GM19372 (cell line): ENCODE results near the gene GPS1.
A peak's percentile ranks its signal among the peaks of the same experiment; 100 is the strongest.

Experiments used
- ATAC-seq: cut with Tn5 transposase; IDR thresholded peaks from one replicate; pipeline ENCODE4 v1.9.1; 2021; ENCODE audit warnings: mild to moderate bottlenecking, low read depth, moderate library complexity; ENCODE audit not compliant: unreplicated experiment

Gene GPS1

GRCh38 chr17:82098169-82098938 lies 46.7 kb downstream of the GPS1 start, which contains the start of gene FASN:
Gene FASN (minus strand): TSS chr17:82098236. CDS start chr17:82096445, 1,791 bp downstream.
- ATAC-seq = peak; percentile 61

GRCh38 chr17:82098939-82099763 lies 47.5 kb downstream of the GPS1 start:
- ATAC-seq = peak; percentile 4

- no peak for ATAC-seq
Measured at GRCh38 chr17:82100502-82101298, 49.0 kb downstream of the GPS1 start.

GRCh38 chr17:82101301-82101715 lies 49.6 kb downstream of the GPS1 start:
- no peak for ATAC-seq

GRCh38 chr17:82101767-82102679 lies 50.3 kb downstream of the GPS1 start:
- ATAC-seq = no peak

- no peak for ATAC-seq
Measured at GRCh38 chr17:82103553-82104451, 52.1 kb downstream of the GPS1 start.

- ATAC-seq = no peak
Measured at GRCh38 chr17:82104797-82105416, 53.2 kb downstream of the GPS1 start.

- ATAC-seq = no peak
Measured at GRCh38 chr17:82105417-82105881, 53.8 kb downstream of the GPS1 start.

- ATAC-seq = peak; percentile 81
Measured at GRCh38 chr17:82105882-82106687, 54.4 kb downstream of the GPS1 start.

- no peak for ATAC-seq
Measured at GRCh38 chr17:82106688-82107305, 55.1 kb downstream of the GPS1 start.
